ENCODE data around the gene DNM1.

DNA sequence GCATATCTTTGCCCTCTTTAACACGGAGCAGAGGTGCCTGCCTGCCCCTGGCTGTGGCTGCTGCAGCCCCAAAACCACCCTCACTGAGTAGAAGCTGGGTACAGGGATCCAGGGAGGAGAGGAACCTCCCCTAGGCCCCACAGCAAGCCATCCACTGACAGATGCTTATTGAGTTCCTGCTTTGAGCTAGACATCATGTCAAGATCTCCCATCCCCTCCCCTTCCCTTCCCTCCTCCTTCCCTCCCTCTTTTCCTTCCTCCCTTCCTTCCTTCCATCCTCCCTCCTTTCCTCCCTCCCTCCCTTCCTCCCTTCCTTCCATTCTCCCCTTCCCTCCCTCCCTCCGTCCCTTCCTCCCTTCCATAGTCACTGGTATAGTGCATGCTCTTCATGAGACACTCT lies 43.3 kb downstream of the DNM1 start:
- TF ChIP-seq EZH2 (IDR thresholded peaks at IDR 0.05; ENCODE audit: borderline replicate concordance, low read depth, low read length, severe bottlenecking) = no peak
- no peak for TF ChIP-seq POLR2AphosphoS5 (IDR thresholded peaks at IDR 0.05; ENCODE audit: insufficient read depth, low read depth, low read length)
- TF ChIP-seq, protein P1, sequence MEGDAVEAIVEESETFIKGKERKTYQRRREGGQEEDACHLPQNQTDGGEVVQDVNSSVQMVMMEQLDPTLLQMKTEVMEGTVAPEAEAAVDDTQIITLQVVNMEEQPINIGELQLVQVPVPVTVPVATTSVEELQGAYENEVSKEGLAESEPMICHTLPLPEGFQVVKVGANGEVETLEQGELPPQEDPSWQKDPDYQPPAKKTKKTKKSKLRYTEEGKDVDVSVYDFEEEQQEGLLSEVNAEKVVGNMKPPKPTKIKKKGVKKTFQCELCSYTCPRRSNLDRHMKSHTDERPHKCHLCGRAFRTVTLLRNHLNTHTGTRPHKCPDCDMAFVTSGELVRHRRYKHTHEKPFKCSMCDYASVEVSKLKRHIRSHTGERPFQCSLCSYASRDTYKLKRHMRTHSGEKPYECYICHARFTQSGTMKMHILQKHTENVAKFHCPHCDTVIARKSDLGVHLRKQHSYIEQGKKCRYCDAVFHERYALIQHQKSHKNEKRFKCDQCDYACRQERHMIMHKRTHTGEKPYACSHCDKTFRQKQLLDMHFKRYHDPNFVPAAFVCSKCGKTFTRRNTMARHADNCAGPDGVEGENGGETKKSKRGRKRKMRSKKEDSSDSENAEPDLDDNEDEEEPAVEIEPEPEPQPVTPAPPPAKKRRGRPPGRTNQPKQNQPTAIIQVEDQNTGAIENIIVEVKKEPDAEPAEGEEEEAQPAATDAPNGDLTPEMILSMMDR (IDR thresholded peaks at IDR 0.05; ENCODE audit: extremely low read depth in 1 of 2, insufficient read depth in 1 of 2, low read depth in 1 of 2, low read length in 2 of 2) = no peak
- TF ChIP-seq, protein P2, sequence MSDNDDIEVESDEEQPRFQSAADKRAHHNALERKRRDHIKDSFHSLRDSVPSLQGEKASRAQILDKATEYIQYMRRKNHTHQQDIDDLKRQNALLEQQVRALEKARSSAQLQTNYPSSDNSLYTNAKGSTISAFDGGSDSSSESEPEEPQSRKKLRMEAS (IDR thresholded peaks at IDR 0.05; ENCODE audit: insufficient read depth, insufficient read length) = no peak
- no peak for TF ChIP-seq POLR2A (IDR thresholded peaks at IDR 0.05; ENCODE audit: low read depth, low read length)
- no peak for TF ChIP-seq MYC (IDR thresholded peaks at IDR 0.05; ENCODE audit: low read depth, low read length)
- TF ChIP-seq FOS (IDR thresholded peaks at IDR 0.05; ENCODE audit: borderline replicate concordance, insufficient read depth, low read length) = no peak
